Glomerular visceral epithelial cell (primary cell): ENCODE measurements around the gene C1QL1.

ENCODE experiments used
- DNase-seq: peaks from one replicate; pipeline ENCODE4 v3.0.0-alpha.2; 2016; ENCODE audit errors: extremely low spot score

C1QL1 gene

DNA sequence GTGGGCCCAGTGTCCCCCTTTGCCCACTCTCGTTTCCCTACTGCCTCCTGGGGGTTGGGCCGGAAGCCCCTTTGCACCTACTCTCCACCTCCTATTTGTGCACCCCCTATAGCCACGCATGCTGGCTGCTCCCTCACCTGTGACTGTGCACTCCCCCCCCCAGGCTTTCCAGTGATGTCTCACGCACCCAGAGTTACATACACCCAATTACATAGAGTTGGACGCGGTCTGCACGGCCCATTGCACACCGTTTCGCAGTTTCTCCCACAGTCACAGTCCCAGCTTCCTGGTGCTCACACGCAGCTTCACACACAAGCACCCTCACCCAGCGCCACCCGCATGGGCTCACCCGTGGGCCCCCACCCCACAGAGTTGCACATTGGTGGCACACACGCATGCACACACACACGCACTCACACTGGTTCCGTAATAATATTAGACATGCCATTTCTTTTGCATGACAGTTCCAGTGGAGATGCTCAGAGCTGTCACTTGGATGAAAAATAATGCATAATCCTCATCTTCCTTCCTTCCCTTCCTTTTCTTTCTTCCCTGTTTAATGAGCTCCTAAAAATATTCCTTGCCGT lies 21.5 kb upstream of the C1QL1 start:
- peak; percentile 38 for DNase-seq

DNA sequence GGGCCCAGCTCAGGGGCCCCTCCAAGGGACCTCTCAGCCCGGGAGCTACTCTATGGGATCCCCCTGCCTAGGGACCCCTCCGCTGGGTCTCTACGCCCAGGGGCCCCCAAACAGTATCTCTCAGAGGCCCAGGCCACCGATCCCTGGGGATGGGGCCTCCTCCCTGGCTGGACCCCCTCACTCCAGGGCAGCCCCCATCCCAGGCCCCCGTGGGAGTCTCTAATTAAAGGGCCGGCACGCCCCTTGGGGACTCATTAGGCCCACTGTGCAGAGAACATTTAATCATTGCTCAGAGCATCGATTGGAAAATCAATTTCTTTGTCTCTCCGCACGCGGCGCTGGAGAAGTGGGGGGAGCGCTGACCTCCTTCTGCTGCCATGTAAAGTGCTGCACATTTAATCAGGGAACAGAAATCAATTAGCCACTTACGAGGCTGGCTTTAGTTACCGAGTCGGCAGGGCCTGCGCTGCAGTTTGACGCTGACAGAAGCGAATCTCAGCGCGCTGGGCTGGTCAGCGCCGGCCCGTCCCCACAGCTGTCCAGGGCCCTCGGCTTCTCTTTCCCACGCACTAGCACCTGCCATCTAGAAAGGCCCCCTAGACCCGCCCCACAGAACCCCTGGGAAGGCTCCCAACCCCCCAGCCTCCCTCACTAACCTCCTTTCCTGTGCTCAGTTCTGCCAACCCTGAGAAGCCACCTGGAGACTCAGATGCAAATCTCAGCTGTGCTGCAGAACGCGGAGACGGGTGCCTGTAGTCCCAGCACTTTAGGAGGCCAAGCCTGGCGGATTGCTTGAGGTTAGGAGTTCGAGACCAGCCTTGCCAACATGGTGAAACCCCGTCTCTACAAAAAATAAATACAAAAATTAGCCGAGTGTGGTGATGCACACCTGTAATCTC lies 20.2 kb upstream of the C1QL1 start:
- DNase-seq: no peak

DNA sequence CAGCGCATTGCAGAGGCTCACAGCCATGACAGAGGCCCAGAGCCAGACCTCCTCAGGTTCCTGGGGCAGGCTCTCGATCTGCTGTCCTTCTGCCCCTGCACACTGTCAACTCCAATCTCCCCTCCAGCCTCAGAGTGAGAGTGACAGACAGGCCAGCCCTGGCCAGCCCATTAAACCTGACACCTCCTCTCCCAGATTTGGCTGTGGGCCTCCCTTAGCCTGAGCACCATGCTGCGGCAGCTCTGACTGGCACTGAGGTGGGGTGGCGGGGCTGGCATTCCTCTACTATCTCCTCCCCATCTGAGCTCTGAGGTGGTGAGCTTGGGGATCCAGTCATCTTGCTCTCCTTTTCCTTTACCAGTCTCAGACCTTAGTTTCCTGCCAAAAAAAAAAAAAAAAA lies 15.5 kb upstream of the C1QL1 start:
- no peak for DNase-seq

DNA sequence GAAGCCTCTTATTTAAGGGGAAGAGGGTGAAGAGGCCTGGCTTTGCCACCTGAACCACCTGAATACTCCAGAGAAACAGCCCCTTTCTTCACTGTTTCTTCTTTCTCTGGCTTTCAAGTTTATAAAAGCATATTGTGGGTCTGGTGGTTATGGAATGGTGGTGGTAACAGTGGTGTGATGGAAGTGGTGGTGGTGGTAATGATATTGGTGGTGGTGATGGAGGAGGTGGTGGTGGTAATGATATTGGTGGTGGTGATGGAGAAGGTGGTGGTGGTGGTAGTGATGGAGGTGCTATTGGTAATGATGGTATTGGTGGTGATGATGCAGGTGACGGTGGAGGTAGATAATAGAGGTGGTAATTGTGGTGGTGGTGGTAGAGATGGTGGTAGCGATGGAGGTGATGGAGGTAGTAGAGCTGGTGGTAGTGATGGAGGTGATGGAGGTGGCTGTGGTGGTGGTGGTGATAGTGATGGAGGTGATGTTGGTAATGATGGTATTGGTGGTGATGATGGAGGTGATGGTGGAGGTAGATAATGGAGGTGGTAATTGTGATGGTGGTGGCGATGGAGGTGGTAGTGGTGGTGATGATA lies 14.1 kb upstream of the C1QL1 start:
- DNase-seq: no peak

DNA sequence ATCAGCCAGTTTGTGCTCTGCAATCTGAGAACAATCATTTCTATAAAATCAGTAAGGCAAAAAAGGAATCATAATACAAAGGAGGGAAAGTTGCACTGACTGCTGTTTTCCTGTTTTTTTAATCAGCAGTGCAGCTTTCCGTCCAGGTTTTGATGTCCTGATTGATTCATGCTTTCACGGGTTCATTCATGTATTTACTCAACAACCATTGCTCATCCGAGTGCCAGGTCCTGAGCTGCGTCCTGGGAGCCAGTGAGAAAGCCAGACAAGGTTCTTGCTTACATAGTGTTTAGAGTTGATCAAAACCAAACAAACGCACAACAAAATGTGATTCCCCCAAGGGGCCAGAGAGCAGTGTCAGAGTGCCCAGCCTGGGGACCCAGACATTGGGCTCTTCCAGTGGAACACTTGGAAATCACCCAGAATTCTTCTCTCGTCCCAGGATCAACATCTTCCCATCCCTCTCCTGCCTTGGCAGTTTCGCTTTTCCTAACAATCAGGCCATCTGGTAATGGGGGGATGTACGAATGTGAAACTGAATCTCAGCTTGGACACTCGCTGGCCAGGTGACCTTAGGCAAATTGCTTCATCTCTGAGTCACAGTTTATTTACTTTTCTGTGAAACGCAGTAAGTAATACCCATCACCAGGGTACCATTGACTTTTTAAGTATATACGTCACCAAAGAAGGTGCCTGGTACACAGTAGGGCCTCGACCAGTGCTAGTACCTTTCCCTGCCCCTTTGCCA lies 13.3 kb upstream of the C1QL1 start:
- DNase-seq: peak; percentile 51

DNA sequence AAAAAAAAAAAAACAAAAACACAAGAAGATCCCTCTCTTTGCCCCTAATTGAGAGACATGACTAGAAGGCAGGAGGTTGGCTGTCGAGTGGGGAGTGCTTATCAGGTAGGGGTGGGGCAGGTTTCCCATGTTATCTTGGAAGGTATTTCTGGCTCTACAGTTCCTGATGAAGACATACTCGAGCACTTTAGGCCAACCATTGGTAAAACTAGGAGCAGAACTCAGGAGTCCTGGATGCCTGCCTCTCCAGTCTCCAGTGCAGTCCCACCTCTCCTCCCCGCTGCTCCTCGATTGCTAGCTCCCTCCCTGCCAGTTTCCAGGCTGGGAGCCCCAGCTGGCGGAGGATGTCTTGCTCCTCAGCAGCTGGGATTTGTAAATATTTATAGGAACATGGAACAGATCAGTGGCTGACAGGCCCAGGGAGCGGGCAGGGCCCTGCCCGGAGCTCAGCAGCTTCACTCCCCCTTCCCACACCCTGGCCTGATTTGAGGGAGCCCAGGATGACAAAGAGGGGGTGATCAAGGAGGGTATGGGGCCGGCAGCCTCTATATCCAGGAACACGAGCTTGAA lies 11.4 kb upstream of the C1QL1 start:
- DNase-seq: no peak

DNA sequence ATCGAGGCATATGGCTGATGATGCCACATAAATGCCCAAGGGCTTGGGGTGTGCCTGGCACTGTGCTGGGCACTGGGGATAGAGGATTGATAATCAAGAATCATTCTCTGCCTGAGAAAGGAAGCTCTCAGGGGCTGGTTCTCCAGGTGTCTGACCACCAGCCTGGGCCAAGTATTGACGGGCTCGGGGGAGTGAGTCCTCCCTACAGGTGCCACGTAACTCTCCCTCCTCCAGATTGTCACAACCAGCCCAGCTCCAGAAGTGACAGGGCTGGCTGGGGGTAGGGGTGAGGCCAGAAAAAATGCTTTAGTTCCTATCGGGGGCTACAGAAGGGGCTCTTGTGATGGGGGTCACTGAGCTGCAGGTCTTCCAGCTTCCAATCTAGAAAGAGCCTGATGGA lies 10.7 kb upstream of the C1QL1 start:
- no peak for DNase-seq

DNA sequence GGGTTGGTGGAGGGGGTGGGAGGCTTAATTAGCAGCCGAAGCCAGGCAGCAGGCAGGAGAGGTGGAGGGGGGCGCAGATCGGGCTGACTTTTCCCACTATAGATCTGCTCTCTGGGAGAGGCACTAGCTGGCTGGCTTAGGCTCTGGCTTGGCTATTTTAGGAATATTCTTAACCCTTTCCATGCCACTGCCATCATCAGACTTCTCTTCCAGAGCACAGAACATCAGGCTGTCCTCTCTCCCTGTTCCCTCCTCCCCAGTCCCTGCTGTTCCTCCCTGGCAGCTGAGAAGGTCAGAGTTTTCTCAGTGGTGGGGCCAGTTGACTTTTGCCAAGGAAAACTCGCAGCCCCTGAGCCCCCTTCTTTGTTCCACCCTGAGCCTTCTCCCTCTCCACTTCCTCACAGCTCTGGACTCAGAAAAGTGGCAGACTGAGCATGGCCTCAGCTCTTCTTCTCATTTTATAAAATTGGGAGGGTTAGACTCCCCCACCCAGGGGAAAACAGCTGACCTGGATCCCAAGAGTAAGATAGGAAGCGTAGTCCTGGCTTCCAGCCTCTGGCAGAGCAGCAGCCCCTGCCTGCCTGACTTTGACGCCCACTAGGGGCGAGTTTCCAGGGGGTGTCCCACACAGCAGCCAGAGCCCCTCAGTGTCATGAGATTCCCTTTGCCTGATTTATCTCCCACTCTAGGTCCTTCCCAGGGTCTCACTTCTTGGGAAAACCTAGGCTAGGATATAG lies 9.9 kb upstream of the C1QL1 start:
- DNase-seq: no peak

DNA sequence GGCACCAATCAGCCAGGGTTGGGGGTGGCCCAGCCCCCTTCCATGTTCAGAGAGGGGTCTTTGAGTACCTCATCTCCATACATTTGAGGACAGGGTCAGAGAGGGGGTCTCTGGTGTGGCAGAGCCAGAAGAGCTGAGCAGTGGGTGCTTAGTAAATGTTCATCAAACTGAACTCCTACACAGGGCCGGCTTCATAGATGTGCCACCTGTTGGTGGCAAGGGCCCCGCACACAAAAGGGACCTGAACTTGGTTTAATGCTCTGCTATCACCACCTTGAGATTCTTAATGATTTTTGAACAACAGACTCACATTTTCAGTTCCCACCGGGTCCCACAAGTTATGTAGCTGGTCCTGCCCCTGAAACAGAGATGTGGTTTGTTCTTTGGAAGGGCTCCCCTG lies 9.0 kb upstream of the C1QL1 start:
- no peak for DNase-seq

DNA sequence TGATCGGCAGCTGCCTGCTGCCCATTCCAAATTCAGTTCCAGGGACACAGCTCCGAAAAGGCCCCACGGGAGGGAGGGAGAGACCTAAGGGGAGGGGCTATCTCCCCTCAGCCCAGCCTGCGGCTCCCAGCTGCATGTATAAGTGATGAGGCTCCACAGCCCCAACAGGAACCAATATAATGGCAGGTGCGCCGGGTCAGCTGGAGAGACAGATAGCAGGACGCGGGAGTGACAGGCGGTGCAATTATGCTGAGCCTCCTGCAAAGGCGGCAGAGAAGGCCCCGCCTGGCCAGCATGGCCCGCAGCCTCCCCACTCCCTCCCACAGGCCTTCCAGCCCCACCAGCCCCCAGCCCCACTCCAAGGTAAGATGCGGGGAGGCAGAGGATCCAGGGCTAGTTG lies 8.1 kb upstream of the C1QL1 start:
- DNase-seq: no peak

DNA sequence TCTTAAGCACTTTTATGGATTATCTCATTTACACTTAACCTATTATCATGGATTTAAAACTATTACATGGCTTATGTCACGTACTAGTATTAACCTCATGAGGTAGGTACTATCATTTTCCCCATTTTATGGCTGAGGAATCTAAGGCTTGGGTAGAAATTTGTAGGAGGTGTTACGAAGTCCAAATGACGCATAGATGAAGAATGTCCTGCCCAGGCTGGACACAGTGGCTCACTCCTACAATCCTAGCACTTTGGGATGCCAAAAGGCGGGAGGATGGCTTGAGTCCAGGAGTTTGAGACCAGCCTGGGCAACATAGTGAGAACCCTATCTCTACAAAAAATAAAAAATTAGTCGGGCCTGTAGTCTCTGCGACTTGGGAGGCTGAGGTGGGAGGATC lies 4.8 kb upstream of the C1QL1 start:
- DNase-seq: peak; percentile 86

DNA sequence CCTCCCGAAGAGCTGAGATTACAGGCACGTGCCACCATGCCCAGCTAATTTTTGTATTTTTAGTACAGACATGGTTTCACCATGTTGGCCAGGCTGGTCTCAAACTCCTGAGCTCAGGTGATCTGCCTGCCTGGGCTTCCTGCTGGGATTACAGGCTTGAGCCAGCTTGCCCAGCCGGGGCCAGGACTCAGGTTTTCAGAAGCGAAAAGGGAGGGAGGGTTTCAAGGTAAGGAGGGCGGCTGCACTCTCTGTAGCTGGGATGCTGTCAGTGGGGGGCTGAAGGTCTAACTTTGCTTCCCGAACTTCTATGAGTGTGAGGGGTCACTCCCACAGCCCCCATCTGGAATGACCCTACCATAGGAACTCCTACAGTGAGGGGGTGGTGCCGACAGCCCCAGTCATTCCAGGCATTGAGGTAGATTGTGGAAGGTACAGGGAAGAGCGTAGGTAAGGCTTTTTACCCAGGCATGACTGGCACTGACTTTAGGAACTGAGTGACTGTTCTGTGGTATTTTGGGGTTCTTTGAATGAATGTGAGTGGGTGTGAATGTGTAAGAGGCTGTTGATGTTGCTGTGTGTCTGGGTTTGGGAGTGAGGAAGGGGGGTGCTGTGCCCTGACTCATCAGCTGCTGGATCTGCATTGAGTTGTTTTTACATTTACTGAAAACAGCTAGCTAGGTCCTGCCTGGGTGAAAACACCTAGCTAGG lies 3.8 kb upstream of the C1QL1 start:
- DNase-seq: peak; percentile 60

DNA sequence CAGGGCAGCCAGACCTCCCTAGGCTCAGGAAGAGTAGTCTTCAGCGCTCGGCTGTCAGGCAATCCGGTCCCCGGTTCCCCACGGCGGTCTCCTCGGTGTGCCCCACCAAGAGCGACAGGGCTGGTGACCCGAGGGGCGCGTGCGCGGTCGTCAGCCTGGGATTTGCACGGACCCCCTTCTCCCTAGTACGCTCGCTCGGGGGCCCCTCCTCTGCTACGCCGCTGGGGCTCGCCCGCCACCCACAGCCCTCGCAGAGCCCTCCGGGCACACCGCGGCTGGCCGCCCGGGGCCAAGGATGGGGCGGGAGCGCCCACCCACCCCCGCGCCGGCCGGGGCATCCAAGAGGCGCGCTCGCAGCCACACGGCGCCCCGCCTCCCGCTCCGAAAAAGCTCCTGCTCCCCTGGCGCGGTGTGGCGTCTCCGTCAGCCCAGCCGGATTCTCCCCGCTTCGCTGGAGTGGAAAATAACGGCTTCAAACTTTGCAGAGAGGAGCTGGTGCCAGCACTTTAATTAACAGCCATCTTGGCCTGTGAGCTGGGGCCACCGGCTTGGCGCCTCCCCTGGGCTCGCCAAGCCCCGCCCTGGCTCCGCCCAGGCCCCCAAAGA lies 2.1 kb upstream of the C1QL1 start:
- DNase-seq: peak; percentile 81

DNA sequence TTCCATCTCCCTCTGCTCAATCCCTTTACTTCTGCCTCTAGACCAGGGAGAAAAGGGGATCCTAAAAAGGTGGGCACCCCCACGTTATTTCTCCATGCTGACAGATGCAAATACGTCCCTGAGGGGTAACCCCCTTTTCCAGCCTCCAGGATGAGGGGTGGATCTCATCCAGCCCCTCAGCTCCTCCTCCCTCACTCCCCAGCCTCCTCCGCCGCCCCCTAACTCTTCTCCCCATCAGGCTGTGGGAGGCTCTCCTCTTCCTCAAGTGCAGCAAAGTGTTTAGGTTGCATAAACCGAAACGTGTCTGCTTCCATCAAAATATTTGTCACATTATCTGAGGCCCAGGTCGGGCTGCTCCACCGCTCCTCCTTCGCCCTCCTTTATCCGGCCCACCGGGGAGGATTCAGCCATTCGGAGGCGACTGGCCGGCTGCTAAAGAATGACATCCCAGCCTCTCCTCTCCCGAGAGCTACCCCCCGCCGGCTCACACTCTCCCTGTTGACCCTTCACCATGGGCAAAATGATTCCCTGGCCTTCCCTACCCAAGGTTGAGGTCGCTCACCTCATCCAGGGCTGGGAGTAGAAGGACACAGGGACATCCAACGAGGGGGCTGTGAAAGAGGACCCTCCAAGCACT lies 1.2 kb upstream of the C1QL1 start:
- DNase-seq: no peak

DNA sequence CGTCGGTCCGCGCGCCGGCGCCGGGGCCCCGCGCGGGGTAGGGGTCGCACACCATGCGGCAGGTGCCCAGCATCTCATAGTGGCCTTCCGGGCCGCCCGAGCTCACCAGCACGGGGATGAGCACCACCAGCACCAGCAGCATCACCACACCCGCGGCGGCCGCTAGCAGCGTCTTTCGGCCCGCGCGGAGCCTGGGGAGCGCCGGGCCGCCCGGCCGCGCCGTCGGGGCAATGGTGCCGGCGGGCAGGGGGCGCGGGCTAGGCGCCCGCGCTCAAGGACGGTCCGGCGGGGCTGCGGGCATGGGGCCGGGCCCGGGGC lies 237 bp downstream of the C1QL1 start:
- no peak for DNase-seq

DNA sequence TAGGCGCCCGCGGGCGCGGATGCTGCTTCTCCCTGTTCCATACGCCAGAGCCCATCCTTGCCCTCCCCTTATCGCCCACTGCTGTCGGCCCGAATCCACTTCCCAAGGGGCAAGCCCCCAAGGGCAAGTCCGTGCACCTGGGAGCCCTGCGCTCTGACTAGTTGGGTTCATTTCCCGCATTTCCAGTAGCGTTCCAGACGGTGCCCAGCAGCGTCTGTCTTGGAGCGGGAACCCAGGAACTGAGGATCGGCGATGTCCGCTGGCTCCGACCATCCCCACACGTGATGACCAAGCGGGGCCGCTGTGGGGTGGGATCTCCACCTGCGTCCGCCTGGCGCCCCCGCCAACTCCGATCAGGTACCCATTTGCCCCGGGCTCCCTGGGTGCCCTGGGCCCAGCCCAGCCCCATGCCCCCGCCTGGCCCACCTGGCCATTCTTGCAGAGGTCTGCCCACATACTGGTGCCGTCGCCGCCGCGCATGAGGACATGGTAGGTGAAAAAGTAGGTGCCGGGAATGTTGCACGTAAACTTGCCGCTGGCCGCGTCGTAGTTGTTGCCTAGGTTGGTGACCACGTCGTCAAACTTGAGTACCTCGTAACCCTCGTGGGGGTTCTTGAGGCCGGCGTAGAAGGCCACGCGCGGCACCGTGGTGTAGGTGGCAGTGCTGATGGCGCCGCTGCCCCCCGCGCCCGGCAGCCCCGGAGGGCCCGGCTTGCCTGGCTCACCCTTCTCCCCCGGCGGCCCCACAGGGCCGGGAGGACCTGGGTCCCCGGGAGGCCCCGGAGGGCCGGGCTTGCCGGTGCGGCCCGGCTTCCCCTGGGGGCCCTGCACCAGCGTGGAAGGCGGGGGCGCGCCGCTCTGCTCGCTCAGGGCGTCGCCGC lies 837 bp downstream of the C1QL1 start:
- no peak for DNase-seq

DNA sequence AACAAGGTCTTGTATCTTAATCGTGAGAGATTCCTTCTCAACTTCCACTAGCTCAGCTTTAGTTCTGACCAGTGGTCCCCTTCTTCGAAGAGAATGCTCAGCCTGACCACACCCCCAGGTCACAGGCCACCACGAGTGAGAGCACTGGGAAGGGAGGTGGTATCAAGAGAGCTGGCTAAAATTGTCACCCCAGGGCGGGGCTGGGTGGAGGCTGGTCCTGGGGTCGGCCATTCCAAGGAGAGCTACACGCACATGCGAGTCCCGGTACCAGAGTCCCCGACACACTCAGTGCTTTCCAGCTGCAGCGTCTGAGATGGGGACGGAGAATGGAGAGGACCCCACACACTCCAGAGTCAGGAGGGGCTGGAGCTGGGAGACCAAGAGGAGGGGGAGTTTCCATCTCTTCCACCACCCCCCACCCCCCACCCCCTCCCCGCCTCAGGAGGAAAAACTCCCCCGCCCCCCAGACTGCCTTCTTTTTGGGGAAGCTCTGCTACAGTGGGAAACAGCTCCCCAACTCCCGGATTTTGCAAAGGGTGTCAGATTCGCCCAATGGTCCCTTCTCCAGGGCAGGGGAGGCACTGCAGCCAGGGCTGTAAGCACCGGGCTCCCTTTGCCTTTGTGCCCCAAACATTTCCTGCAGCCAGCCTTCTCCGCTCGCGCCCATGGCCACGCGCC lies 1.6 kb downstream of the C1QL1 start:
- DNase-seq: no peak

DNA sequence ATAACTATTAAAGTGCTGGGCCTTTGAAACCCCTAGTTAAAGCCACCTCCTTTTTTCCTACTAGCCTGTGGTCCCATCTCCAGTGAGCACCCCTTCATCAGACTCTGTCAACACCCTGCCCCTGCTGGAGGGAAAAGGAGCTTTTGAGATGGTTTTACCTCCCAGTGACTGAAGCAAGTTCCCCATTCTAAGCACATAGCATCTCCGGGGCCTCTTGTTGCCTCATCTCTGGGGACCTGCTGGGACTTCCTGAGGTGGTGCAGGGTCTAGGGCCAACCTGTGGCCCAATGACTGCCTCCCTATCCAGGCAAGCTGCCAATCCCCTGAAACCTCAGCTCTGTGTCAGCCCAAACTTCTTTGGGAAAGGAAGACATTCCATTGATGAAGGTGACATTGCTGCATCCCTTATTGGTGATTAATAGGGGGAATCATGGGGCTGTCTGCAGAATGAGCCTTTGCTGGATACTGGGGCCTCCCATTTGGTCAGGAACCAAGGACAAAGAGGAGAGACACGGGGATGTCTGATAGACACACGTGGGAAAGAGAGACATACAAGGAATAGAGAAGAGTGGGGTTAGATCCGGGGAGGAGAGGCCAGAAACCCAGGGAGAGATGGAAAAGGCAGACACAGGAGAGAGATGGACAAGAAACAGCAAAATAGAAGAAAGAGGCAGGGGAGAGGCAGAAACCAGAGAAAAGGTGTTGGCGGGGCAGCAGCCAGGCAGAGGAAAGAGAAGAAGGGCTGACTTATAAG lies 2.4 kb downstream of the C1QL1 start:
- DNase-seq: no peak
